Activated T-helper 2 cell treated with anti-CD3 and anti-CD28 coated beads, Interferon-gamma antibody, Interleukin-2, Interleukin-4, amounts not matched to agents 10 μg/mL and 5 μg/mL and 100 μg/mL, durations not matched to agents 14 hours and 24 hours and 36 hours (primary cell): ENCODE measurements around the gene LYRM2. TPM values are rescaled to one million over a fixed set of nuclear protein-coding genes. Genes with fewer than 3 reads are reported as not detected.

Experiments
- DNase-seq: peaks from one replicate; pipeline ENCODE4 v3.0.0; 2021; ENCODE audit warnings: low spot score
- H3K27ac Mint-ChIP-seq: one replicate; pipeline ENCODE4 v1.8.0; 2021; ENCODE audit warnings: mixed read lengths
- H3K27me3 Mint-ChIP-seq: one replicate; pipeline ENCODE4 v1.8.0; 2021; ENCODE audit warnings: low read depth, mixed read lengths
- H3K36me3 Mint-ChIP-seq: one replicate; pipeline ENCODE4 v1.8.0; 2021; ENCODE audit warnings: low read depth, mixed read lengths
- H3K4me1 Mint-ChIP-seq: one replicate; pipeline ENCODE4 v1.8.0; 2021; ENCODE audit warnings: low read depth, mixed read lengths
- H3K4me3 Mint-ChIP-seq: one replicate; pipeline ENCODE4 v1.8.0; 2021; ENCODE audit warnings: low read depth, mild to moderate bottlenecking, moderate library complexity, mixed read lengths
- H3K9me3 Mint-ChIP-seq: one replicate; pipeline ENCODE4 v1.8.0; 2021; ENCODE audit warnings: mixed read lengths
- intact Hi-C: fragments of 100-400 bp; cut with micrococcal nuclease; formaldehyde crosslinking; loops from one replicate; pipeline ENCODE4 v1.15.1; 2023
- total RNA-seq: library from RNA; stranded (reverse); gene quantifications from 2 replicates; pipeline ENCODE4 v1.2.3, GENCODE V29; 2022

Gene LYRM2
- total RNA-seq, 1 donor from 2014 or later, result 30.0 TPM

DNA sequence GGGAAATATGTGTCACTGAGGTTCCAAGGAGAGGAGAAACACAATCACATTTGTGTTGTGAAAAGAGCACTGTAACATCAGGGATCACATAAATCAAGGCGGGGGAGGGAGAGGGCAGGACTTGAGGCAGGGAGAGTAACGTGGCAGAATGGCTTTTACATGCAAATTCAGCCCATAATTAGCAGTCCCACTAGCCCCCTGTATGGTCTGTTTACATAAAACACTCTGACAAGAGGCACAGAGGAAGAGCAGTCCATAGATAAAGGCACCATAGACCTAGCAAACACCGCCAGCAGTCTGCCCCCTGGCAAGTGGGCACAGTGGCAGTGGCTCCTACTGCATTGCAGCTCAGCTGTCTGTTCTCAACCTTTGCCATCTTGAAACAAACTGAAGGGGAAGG lies 82.7 kb downstream of the LYRM2 start:
- no peaks in the 10 kb centered on the region for H3K4me1 Mint-ChIP-seq
- H3K9me3 Mint-ChIP-seq, result no peaks in the 10 kb centered on the region
- H3K27me3 Mint-ChIP-seq, result peaks cover 11% of the 10 kb centered on the region
- no peaks in the 10 kb centered on the region for H3K36me3 Mint-ChIP-seq
- DNase-seq, result no peak
- intact Hi-C loops, result no loop called here
- H3K27ac Mint-ChIP-seq, result no peak overlapping the region
- H3K4me3 Mint-ChIP-seq, result no peak overlapping the region

DNA sequence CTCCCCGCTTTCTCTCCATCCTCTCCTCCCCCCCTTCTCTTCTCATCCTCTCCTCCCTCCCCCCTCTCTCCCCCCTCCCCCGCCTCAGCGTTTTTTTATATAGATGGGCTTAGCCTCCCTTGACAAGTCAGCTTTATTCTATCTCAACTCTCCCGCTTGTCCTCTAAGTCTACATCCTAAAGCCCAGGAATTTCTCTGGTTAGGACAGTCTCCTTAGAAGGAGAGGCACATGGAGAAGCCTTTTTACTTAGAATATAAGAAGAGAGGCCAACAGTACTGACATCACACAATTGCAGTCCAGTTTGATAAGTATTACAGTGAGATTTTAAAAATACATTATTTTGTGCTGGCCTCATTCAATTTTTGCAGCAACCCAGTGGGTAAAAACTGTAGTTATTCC lies 83.5 kb downstream of the LYRM2 start:
- no peak overlapping the region for H3K4me3 Mint-ChIP-seq
- intact Hi-C loops, result no loop called here
- H3K9me3 Mint-ChIP-seq, result no peaks in the 10 kb centered on the region
- H3K36me3 Mint-ChIP-seq, result no peaks in the 10 kb centered on the region
- H3K4me1 Mint-ChIP-seq, result no peaks in the 10 kb centered on the region
- peaks cover 11% of the 10 kb centered on the region for H3K27me3 Mint-ChIP-seq
- no peak overlapping the region for H3K27ac Mint-ChIP-seq
- no peak for DNase-seq

DNA sequence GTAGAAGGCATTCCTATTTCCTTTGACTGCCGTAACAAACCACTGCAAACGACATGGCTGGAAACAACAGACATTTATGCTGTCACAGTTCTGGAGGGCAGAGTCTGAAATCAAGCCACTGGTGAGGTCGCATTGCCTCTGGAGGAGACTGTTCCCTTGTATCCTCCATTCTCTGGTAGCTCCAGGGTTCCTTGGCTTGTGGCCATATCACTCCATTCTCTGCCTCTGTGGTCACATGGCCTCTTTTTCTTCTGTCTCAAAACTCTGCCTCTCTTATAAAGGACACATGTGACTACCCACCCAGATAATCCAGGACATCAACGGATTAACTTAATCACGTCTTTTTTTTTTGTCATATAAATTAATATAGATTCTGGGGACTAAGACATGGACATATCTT lies 84.4 kb downstream of the LYRM2 start:
- Mint-ChIP-seq H3K4me1 (no peaks in the 10 kb centered on the region), H3K9me3 (no peaks in the 10 kb centered on the region), H3K27ac (no peak overlapping the region), H3K4me3 (no peak overlapping the region), H3K27me3 (peaks cover 11% of the 10 kb centered on the region), H3K36me3 (no peaks in the 10 kb centered on the region)
- intact Hi-C loops, result no loop called here
- DNase-seq, result no peak

DNA sequence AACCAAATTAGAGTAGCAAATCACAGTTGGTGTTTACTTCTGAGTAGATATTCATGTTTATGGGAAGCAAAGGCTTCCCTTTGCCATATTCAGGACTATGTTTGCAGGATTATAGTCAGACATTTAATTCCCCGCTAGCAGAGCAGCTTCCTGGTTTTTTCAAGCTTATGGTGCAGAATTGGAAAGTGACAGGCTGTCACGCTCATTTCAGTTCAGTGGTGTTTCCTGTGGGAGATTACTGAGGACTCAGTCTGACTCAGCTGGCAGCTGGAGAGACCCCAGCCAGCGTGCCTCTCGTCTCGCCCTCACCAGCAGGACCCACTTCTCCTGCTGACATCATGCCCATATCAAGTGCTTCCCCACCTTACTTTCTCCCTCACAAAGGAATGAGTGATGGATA lies 85.1 kb downstream of the LYRM2 start:
- intact Hi-C loops, result no loop called here
- DNase-seq, result no peak
- Mint-ChIP-seq H3K36me3 (no peaks in the 10 kb centered on the region), H3K27ac (no peak overlapping the region), H3K27me3 (peaks cover 12% of the 10 kb centered on the region), H3K4me1 (no peaks in the 10 kb centered on the region), H3K4me3 (no peak overlapping the region), H3K9me3 (no peaks in the 10 kb centered on the region)

DNA sequence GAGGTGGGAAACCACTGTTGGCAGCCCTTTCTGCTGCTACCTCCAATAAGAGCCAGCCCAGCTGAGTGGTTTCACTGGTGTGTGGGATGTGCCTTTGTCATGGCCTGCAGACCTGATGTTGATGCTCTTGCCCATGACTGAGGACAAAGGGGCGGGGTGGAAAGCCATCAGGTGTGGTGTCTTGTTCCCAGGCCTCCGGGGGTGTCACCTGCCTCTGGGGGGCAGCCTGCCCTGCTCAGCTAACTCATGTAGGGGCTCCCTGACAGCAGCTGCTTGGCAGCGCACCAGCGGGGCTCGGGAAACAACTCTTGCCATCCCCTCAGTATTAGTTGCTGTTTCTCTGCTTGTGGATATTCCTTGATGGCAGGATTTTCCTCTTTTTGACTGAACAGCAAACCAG lies 91.3 kb downstream of the LYRM2 start:
- H3K4me1 Mint-ChIP-seq, result no peaks in the 10 kb centered on the region
- no peaks in the 10 kb centered on the region for H3K9me3 Mint-ChIP-seq
- intact Hi-C loops, result no loop called here
- H3K4me3 Mint-ChIP-seq, result no peak overlapping the region
- H3K36me3 Mint-ChIP-seq, result no peaks in the 10 kb centered on the region
- no peak overlapping the region for H3K27ac Mint-ChIP-seq
- no peak for DNase-seq
- peaks cover 2% of the 10 kb centered on the region for H3K27me3 Mint-ChIP-seq

DNA sequence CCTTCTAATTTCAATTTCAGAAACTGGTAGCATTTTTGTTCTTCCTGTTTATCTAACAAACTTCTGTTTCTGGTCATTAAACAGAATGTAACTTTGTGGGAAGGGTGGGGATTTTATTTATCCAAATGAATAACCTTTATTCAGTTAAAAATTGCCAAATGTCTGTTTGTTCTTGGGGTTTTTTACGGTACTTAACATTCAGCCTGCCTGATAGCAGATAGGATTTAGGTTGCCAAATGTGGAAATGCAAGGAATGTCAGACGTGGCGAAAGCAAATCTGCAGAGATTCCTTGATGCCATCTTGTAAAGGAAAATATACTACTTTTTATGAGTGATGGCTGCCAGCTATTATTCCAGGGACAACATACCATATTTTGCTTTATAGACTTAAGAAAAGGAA lies 95.7 kb downstream of the LYRM2 start:
- Mint-ChIP-seq H3K4me3 (no peak overlapping the region), H3K27ac (no peak overlapping the region), H3K4me1 (no peaks in the 10 kb centered on the region), H3K9me3 (no peaks in the 10 kb centered on the region), H3K27me3 (peaks cover 15% of the 10 kb centered on the region), H3K36me3 (no peaks in the 10 kb centered on the region)
- no peak for DNase-seq
- intact Hi-C loops, result no loop called here

DNA sequence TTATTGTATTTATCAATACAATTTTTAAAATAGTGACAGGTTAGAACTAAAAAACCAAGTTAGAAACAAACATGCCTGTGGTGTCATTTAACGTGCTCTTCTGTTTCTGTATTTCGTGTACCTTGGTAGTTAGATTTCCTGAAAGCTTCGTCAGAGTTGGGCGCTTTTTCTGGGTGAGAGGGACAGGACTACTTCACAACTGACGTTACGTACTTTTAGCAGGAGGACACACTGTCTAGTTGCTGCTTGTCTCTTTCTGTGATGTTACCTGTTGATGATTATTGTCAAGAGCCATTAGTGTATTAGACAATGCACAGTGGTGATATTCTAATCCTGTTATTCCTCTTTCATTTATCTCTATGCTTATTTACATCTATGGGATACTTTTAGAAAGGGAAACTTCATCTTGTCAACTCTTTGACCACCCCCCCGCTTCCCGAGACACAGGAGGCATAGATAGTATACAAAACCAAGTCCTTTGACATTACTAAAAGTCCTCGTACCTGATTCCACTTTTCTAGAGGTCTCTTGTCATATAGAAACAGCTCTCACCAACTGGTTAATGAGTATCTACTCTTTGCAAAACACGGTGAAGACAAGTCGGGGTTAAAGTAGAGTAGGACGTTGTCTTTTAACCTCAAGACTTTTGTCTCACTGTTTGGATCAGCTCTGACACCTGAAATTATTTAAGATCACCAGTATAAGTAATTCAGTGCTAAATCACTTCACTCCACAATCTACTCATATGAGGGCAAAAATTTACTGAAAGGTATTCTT lies 96.3 kb downstream of the LYRM2 start:
- intact Hi-C loops, result no loop called here
- no peak for DNase-seq
- Mint-ChIP-seq H3K27ac (no peak overlapping the region), H3K9me3 (no peaks in the 10 kb centered on the region), H3K4me1 (no peaks in the 10 kb centered on the region), H3K27me3 (peaks cover 15% of the 10 kb centered on the region), H3K4me3 (no peak overlapping the region), H3K36me3 (no peaks in the 10 kb centered on the region)

DNA sequence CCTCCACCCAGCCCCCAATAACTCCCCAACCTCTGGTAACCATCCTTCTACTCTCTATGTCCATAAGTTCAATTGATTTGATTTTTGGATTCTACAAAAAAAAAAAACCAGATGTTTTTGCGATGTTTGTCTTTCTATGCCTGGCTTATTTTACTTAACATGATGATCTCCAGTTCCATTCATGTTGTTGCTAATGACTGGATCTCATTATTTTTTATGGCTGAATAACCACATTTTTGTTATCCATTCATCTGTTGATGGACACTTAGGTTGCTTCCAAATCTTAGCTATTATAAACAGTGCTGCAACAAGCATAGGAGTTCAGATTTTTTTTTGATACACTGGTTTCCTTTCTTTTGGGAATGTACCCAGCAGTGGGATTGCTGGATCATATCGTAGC lies 98.8 kb downstream of the LYRM2 start:
- DNase-seq, result no peak
- Mint-ChIP-seq H3K36me3 (no peaks in the 10 kb centered on the region), H3K27ac (no peak overlapping the region), H3K4me1 (no peaks in the 10 kb centered on the region), H3K27me3 (peaks cover 15% of the 10 kb centered on the region), H3K9me3 (no peaks in the 10 kb centered on the region), H3K4me3 (no peak overlapping the region)
- intact Hi-C loops, result no loop called here

DNA sequence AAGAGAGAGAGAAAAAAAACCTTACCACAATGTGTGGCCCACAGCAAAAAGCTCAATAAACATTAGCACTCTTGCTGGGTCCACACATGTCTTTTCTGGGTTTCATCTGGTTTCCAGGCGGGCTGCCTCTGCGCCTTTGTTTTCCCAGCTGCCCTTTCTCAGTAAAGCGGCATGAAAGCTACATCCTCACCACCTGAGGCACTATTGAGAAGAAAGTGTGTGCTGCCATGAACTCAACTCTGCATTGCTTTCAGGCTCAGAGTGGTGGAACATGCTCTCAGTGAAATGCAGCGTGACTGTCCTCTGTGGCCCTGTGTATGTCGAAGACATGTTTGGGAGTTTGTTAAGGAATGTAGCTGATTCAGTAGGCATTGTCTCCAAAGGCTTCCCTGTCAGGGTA lies 102.3 kb downstream of the LYRM2 start:
- H3K9me3 Mint-ChIP-seq, result no peaks in the 10 kb centered on the region
- intact Hi-C loops, result no loop called here
- H3K4me3 Mint-ChIP-seq, result no peak overlapping the region
- H3K27ac Mint-ChIP-seq, result no peak overlapping the region
- H3K4me1 Mint-ChIP-seq, result no peaks in the 10 kb centered on the region
- H3K27me3 Mint-ChIP-seq, result peaks cover 17% of the 10 kb centered on the region
- DNase-seq, result no peak
- H3K36me3 Mint-ChIP-seq, result no peaks in the 10 kb centered on the region

DNA sequence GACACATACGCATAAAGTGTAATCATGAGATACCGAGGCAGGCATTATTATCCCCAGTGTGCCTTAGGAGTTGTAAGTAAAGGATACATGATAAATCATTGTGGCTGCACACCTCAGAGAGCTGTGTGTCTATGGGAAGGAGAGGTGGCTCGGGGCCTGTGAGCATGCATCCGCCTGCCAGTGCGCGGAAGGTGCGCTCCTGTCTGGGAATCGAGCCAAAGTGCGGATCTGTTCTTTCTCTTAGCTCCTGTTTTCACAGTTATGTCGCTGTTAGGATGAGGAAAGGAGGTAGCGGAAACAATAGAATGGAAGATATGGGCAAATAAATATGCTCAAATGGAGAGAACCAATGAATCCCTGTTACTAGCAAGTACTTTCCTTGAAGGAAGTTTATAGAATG lies 107.6 kb downstream of the LYRM2 start:
- H3K9me3 Mint-ChIP-seq, result no peaks in the 10 kb centered on the region
- no peak overlapping the region for H3K4me3 Mint-ChIP-seq
- DNase-seq, result no peak
- no peak overlapping the region for H3K27ac Mint-ChIP-seq
- H3K4me1 Mint-ChIP-seq, result no peaks in the 10 kb centered on the region
- H3K36me3 Mint-ChIP-seq, result no peaks in the 10 kb centered on the region
- peaks cover 2% of the 10 kb centered on the region for H3K27me3 Mint-ChIP-seq
- intact Hi-C loops, result no loop called here

DNA sequence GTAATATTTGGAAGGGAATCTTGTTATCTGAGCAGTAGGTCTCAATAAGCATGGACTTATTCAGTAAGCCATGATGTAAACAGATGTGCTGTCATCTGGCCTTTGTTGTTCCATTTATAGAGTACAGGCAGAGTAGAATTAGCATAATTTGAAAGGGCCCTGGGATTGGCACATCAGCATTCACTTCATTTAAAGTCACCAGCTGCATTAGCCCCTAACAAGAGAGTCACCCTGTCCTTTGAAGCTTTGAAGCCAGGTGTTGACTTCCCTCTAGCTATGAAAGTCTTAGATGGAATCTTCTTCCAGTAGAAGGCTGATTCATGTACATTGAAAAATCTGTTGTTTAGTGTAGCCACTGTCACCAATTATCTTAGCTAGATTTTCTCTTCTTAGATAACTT lies 109.7 kb downstream of the LYRM2 start:
- H3K4me1 Mint-ChIP-seq, result no peaks in the 10 kb centered on the region
- H3K36me3 Mint-ChIP-seq, result no peaks in the 10 kb centered on the region
- H3K27me3 Mint-ChIP-seq, result no peaks in the 10 kb centered on the region
- H3K27ac Mint-ChIP-seq, result no peak overlapping the region
- intact Hi-C loops, result no loop called here
- no peak overlapping the region for H3K4me3 Mint-ChIP-seq
- DNase-seq, result no peak
- no peaks in the 10 kb centered on the region for H3K9me3 Mint-ChIP-seq

DNA sequence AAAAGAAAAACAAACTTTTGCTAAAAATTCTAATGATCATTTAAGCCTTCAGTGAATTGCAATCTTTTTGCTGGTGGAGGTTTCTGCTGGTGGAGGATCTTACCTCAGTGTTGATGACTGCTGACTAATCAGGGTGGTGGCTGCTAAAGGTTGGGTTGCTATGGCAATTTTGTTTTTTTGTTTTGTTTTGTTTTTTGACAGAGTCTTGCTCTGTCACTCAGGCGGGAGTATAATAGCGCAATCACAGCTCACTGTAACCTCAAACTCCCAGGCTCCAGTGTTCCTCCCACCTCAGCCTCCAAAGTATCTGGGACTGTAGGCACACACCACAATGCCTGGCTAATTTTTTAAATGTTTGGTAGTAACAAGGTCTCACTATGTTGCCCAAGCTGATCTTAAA lies 110.9 kb downstream of the LYRM2 start:
- intact Hi-C loops, result no loop called here
- Mint-ChIP-seq H3K4me1 (no peaks in the 10 kb centered on the region), H3K9me3 (no peaks in the 10 kb centered on the region), H3K27me3 (no peaks in the 10 kb centered on the region), H3K27ac (no peak overlapping the region), H3K36me3 (no peaks in the 10 kb centered on the region), H3K4me3 (no peak overlapping the region)
- no peak for DNase-seq

DNA sequence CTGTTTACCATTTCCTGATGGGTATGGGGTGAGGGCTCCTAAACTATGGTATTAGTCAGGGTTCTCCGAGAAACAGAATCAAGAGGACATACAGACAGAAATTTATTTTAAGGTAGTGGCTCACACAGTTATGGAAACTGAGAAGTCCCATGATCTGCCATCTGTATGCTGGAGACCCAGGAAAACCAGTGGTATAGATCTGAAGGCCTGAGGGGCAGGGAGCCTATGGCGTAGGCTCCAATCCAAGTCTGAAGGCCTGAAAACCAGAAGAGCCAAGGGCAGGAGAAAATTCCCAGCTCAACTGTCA lies 112.0 kb downstream of the LYRM2 start:
- Mint-ChIP-seq H3K36me3 (no peaks in the 10 kb centered on the region), H3K27ac (no peak overlapping the region), H3K27me3 (peaks cover 6% of the 10 kb centered on the region), H3K9me3 (no peaks in the 10 kb centered on the region), H3K4me1 (no peaks in the 10 kb centered on the region), H3K4me3 (no peak overlapping the region)
- no peak for DNase-seq
- intact Hi-C loops, result no loop called here
